H1 (cell line): ENCODE data around the gene ADAMTS6. TPM values are rescaled to one million over a fixed set of nuclear protein-coding genes. Genes with fewer than 3 reads are reported as not detected.

Experiments used
- CTCF ChIA-PET: fragments of 300-600 bp; sonication (Branson Sonifier 250); formaldehyde crosslinking; loops from one replicate; lab custom pipeline; 2021; ENCODE audit not compliant: partially characterized antibody; lab: Charles Lee
- POLR2A ChIA-PET: fragments of 300-600 bp; sonication (Branson Sonifier 250); formaldehyde crosslinking; loops from one replicate; lab custom pipeline; 2021; ENCODE audit warnings: inconsistent platforms; ENCODE audit not compliant: partially characterized antibody; lab: Charles Lee
- DNase-seq, 2 experiments: peaks; one replicate each; pipeline versions ENCODE4 v3.0.0 to v3.0.0-alpha.2; 2010 to 2022; ENCODE audit warnings: low spot score in 2 of 2, low read depth in 1 of 2, mixed read lengths in 1 of 2
- FAIRE-seq: peaks from 2 replicates; lab custom pipeline; 2011; peaks lifted over from hg19 to GRCh38; lab: Jason Lieb, UNC
- H2AFZ ChIP-seq: 2 replicates; pipeline ENCODE4 v1.8.1; 2012; ENCODE audit warnings: low read length, inconsistent platforms
- H2AK5ac ChIP-seq: 2 replicates; pipeline ENCODE4 v1.6.1; 2013; ENCODE audit warnings: low read depth, low read length
- H2BK120ac ChIP-seq: replicated peaks from 2 replicates; pipeline ENCODE3; 2013; ENCODE audit warnings: low read depth, low read length, inconsistent platforms
- H2BK12ac ChIP-seq: 2 replicates; pipeline ENCODE4 v1.6.1; 2013; ENCODE audit warnings: low read depth, low read length
- H2BK15ac ChIP-seq: 2 replicates; pipeline ENCODE4 v1.6.1; 2013; ENCODE audit warnings: low read length
- H2BK20ac ChIP-seq: 2 replicates; pipeline ENCODE4 v1.6.1; 2013; ENCODE audit warnings: low read length
- H2BK5ac ChIP-seq: 2 replicates; pipeline ENCODE4 v1.6.1; 2013; ENCODE audit warnings: low read depth, low read length
- H3K14ac ChIP-seq: 2 replicates; pipeline ENCODE4 v1.6.1; 2013; ENCODE audit warnings: inconsistent platforms; ENCODE audit not compliant: insufficient read length
- H3K18ac ChIP-seq: 2 replicates; pipeline ENCODE4 v1.6.1; 2013; ENCODE audit warnings: low read length; ENCODE audit errors: extremely low read depth
- H3K23ac ChIP-seq: 2 replicates; pipeline ENCODE4 v1.6.1; 2013; ENCODE audit warnings: inconsistent platforms; ENCODE audit not compliant: insufficient read length
- H3K23me2 ChIP-seq: 2 replicates; pipeline ENCODE4 v1.6.1; 2013; ENCODE audit warnings: low read depth, low read length
- H3K27ac ChIP-seq: 2 replicates; pipeline ENCODE4 v1.6.1; 2011; ENCODE audit warnings: low read depth, low read length, inconsistent platforms
- H3K27me3 ChIP-seq, 4 experiments: replicated peaks in 1 of 4; 1 replicate in 1 of 4; 2 replicates in 3 of 4; pipeline versions ENCODE4 v1.6.1 to v1.8.1; 2011 to 2013; ENCODE audit warnings: low read length in 3 of 4, mild to moderate bottlenecking in 3 of 4, inconsistent platforms in 2 of 4, mixed read lengths in 2 of 4, moderate library complexity in 1 of 4; ENCODE audit not compliant: control insufficient read depth in 3 of 4, insufficient read depth in 3 of 4; ENCODE audit errors: extremely low read depth in 1 of 4
- H3K36me3 ChIP-seq, 4 experiments: 2 replicates each; pipeline versions ENCODE4 v1.6.1 to v1.8.1; 2011 to 2013; ENCODE audit warnings: mild to moderate bottlenecking in 4 of 4, low read length in 3 of 4, moderate library complexity in 2 of 4, control low read depth in 1 of 4, inconsistent platforms in 1 of 4; ENCODE audit not compliant: insufficient read depth in 4 of 4, control insufficient read depth in 2 of 4
- H3K4ac ChIP-seq: replicated peaks from 2 replicates; pipeline ENCODE3; 2013; ENCODE audit warnings: low read length, low read depth, mixed read lengths, inconsistent platforms; ENCODE audit not compliant: insufficient read length
- H3K4me1 ChIP-seq, 4 experiments: replicated peaks in 1 of 4; 1 replicate in 1 of 4; 2 replicates in 3 of 4; pipeline versions ENCODE4 v1.6.1 to v1.8.1; 2011 to 2013; ENCODE audit warnings: low read length in 3 of 4, inconsistent platforms in 2 of 4, mixed read lengths in 1 of 4; ENCODE audit not compliant: insufficient read depth in 4 of 4, control insufficient read depth in 3 of 4
- H3K4me2 ChIP-seq, 2 experiments: 2 replicates each; pipeline versions ENCODE4 v1.6.1 to v1.8.1; 2011 to 2013; ENCODE audit warnings: low read depth in 2 of 2, low read length in 2 of 2, control low read depth in 1 of 2, inconsistent platforms in 1 of 2, mild to moderate bottlenecking in 1 of 2; ENCODE audit not compliant: insufficient read depth in 1 of 2
- H3K4me3 ChIP-seq, 4 experiments: fragments of 200-600, 300-600 bp in 1 of 4; sonication (generic), shearing (Covaris generic), sonication (Bioruptor Twin) in 1 of 4; 2 replicates each; pipeline versions ENCODE4 v1.5.1 to v1.8.1; 2011 to 2016; ENCODE audit warnings: low read length in 4 of 4, low read depth in 3 of 4, control low read depth in 2 of 4, inconsistent platforms in 2 of 4, mild to moderate bottlenecking in 2 of 4, mixed read lengths in 1 of 4, moderate library complexity in 1 of 4; ENCODE audit not compliant: insufficient read depth in 2 of 4; ENCODE audit errors: extremely low read depth in 1 of 4
- H3K56ac ChIP-seq: replicated peaks from 2 replicates; pipeline ENCODE3; 2013; ENCODE audit warnings: low read depth, mild to moderate bottlenecking, mixed read lengths, low read length, inconsistent platforms; ENCODE audit not compliant: insufficient read length
- H3K79me1 ChIP-seq: 2 replicates; pipeline ENCODE4 v1.6.1; 2013; ENCODE audit warnings: low read depth, low read length, control low read depth
- H3K79me2 ChIP-seq, 2 experiments: 2 replicates each; pipeline versions ENCODE4 v1.6.1 to v1.8.1; 2012 to 2013; ENCODE audit warnings: low read length in 2 of 2, mild to moderate bottlenecking in 2 of 2, inconsistent platforms in 1 of 2; ENCODE audit not compliant: insufficient read depth in 2 of 2, control insufficient read depth in 1 of 2
- H3K9ac ChIP-seq, 4 experiments: replicated peaks in 1 of 4; 1 replicate in 1 of 4; 2 replicates in 3 of 4; pipeline versions ENCODE4 v1.6.1 to v1.8.1; 2011 to 2013; ENCODE audit warnings: low read depth in 3 of 4, low read length in 3 of 4, control low read depth in 2 of 4, mild to moderate bottlenecking in 2 of 4, moderate library complexity in 2 of 4, inconsistent platforms in 1 of 4; ENCODE audit errors: extremely low read depth in 1 of 4
- H3K9me3 ChIP-seq, 2 experiments: 2 replicates each; pipeline versions ENCODE4 v1.6.1 to v1.8.1; 2012 to 2013; ENCODE audit warnings: mild to moderate bottlenecking in 2 of 2, moderate library complexity in 2 of 2, control low read depth in 1 of 2, inconsistent platforms in 1 of 2, low read depth in 1 of 2, low read length in 1 of 2, mixed read lengths in 1 of 2; ENCODE audit not compliant: insufficient read depth in 2 of 2
- H4K20me1 ChIP-seq, 2 experiments: replicated peaks in 1 of 2; 2 replicates each; pipeline versions ENCODE3 to v1.8.1; 2011 to 2013; ENCODE audit warnings: inconsistent platforms in 2 of 2, low read length in 2 of 2, mild to moderate bottlenecking in 1 of 2; ENCODE audit not compliant: insufficient read depth in 2 of 2, control insufficient read depth in 1 of 2
- H4K5ac ChIP-seq: 2 replicates; pipeline ENCODE4 v1.6.1; 2013; ENCODE audit warnings: low read length, low read depth, mixed read lengths, inconsistent platforms; ENCODE audit not compliant: insufficient read length
- H4K8ac ChIP-seq: 2 replicates; pipeline ENCODE4 v1.8.0; 2013; ENCODE audit warnings: mild to moderate bottlenecking, moderate library complexity, low read length, inconsistent platforms; ENCODE audit not compliant: insufficient read depth; ENCODE audit errors: extremely low read depth
- H4K91ac ChIP-seq: replicated peaks from 2 replicates; pipeline ENCODE3; 2013; ENCODE audit warnings: low read length, mixed read lengths, inconsistent platforms; ENCODE audit not compliant: insufficient read length
- WGBS, 2 experiments: shearing (Covaris generic) in 1 of 2; methylation state at CpG; one replicate each; pipeline versions ENCODE4 v1.1.6 to v1.1.7; 2013 to 2015; ENCODE audit warnings: low lambda C conversion rate in 2 of 2, mixed read lengths in 2 of 2, inconsistent platforms in 1 of 2, low coverage in 1 of 2, missing lambda C conversion rate in 1 of 2; ENCODE audit not compliant: insufficient replicate concordance in 2 of 2, insufficient coverage in 1 of 2, insufficient read length in 1 of 2; ENCODE audit errors: extremely low coverage in 1 of 2, missing lambda C conversion rate in 1 of 2; 5-methylcytosine and 5-hydroxymethylcytosine counted together
- polyA plus RNA-seq, 7 experiments: library from polyadenylated mRNA; depleted of rRNA in 3 of 7; stranded (reverse) in 5 of 7; unstranded in 2 of 7; fragments of >200 nt in 5 of 7; fragments of 200-250 nt in 2 of 7; gene quantifications; 1 replicate in 5 of 7; 2 replicates in 1 of 7; 4 replicates in 1 of 7; pipeline versions ENCODE4 v1.2.1 to v1.2.3, GENCODE V29; 2011 to 2013; ENCODE audit warnings: missing spikeins in 2 of 7, mixed read lengths in 2 of 7
- total RNA-seq: library from RNA; stranded (reverse); fragmentation: NEBNext Ultra II Directional; extraction: Animal tissue kit (Norgen Biotek cat#: 25700); gene quantifications from 2 replicates; pipeline ENCODE4 v1.2.1, GENCODE V29; 2021

The ADAMTS6 gene
- total and polyA plus RNA-seq, 2 of the 8 experiments (the other 6 are each of a cell fraction or from before 2014, with no cell fraction given): 0.74 to 2.4 TPM

- Histone ChIP-seq H2BK120ac (no peak overlapping the region), H2AK5ac (no peak overlapping the region), H3K4me1 (peaks cover 0 to under 1% (median 0%) of the 10 kb centered on the region in 4 experiments; a peak in 1 of 7 replicates), H3K4me3 (no peak overlapping the region), H4K20me1 (no peaks in the 10 kb centered on the region), H3K36me3 (no peaks in the 10 kb centered on the region), H3K4me2 (no peak overlapping the region), H2AFZ (no peak overlapping the region), H2BK12ac (no peak overlapping the region), H4K91ac (no peak overlapping the region), H3K9me3 (no peaks in the 10 kb centered on the region), H2BK20ac (no peak overlapping the region), H3K23me2 (no peaks in the 10 kb centered on the region), H3K79me1 (no peaks in the 10 kb centered on the region), H3K4ac (no peak overlapping the region), H3K23ac (no peak overlapping the region), H2BK5ac (no peak overlapping the region), H3K14ac (no peak overlapping the region), H3K27me3 (no peaks in the 10 kb centered on the region), H3K56ac (no peak overlapping the region), H3K9ac (no peak overlapping the region), H3K27ac (no peak overlapping the region), H2BK15ac (no peak overlapping the region), H3K79me2 (no peaks in the 10 kb centered on the region), H4K5ac (no peak overlapping the region), H3K18ac (no peak overlapping the region), H4K8ac (no peak overlapping the region)
- ChIA-PET CTCF (no interaction called here), POLR2A (no interaction called here)
- DNase-seq: no peak
- no peak for FAIRE-seq
- 87% methylated on average over 3 of the region's 3 CpGs; no CpG with 5 or more reads in 1 of the 2 experiments for WGBS, 2 experiments
Observed at GRCh38 chr5:65108786-65109743, 372.7 kb downstream of the ADAMTS6 start.
